Glutamatergic neuron (in vitro differentiated cells): Measurements from ENCODE around the gene STON2. TPM values are rescaled to one million over a fixed set of nuclear protein-coding genes. Genes with fewer than 3 reads are reported as not detected.

Source experiments
- DNase-seq: peaks from one replicate; pipeline ENCODE4 v3.0.0; 2022
- H3K27ac Mint-ChIP-seq: one replicate; pipeline ENCODE4 v1.8.0; 2020; ENCODE audit warnings: mild to moderate bottlenecking, mixed read lengths, inconsistent platforms; ENCODE audit not compliant: unreplicated experiment
- H3K27me3 Mint-ChIP-seq: one replicate; pipeline ENCODE4 v1.8.0; 2020; ENCODE audit warnings: mild to moderate bottlenecking, moderate library complexity, mixed read lengths, inconsistent platforms; ENCODE audit not compliant: unreplicated experiment
- H3K36me3 Mint-ChIP-seq: one replicate; pipeline ENCODE4 v1.8.0; 2020; ENCODE audit warnings: mild to moderate bottlenecking, mixed read lengths, inconsistent platforms; ENCODE audit not compliant: unreplicated experiment
- H3K4me1 Mint-ChIP-seq: one replicate; pipeline ENCODE4 v1.8.0; 2020; ENCODE audit warnings: mild to moderate bottlenecking, low read depth, mixed read lengths, inconsistent platforms; ENCODE audit not compliant: unreplicated experiment
- H3K4me3 Mint-ChIP-seq: one replicate; pipeline ENCODE4 v1.8.0; 2020; ENCODE audit warnings: mild to moderate bottlenecking, mixed read lengths, inconsistent platforms; ENCODE audit not compliant: unreplicated experiment
- H3K9me3 Mint-ChIP-seq: one replicate; pipeline ENCODE4 v1.8.0; 2020; ENCODE audit warnings: mild to moderate bottlenecking, moderate library complexity, mixed read lengths, inconsistent platforms; ENCODE audit not compliant: unreplicated experiment
- CTCF ChIP-seq: fragments of 200-600 bp; sonication (generic); IDR thresholded peaks from one replicate; pipeline ENCODE4 v1.5.0; 2021; ENCODE audit not compliant: partially characterized antibody, unreplicated experiment
- total RNA-seq: library from RNA; stranded (reverse); fragmentation: NEBNext Ultra II Directional; extraction: Animal tissue kit (Norgen Biotek cat#: 25700); gene quantifications from one replicate; pipeline ENCODE4 v1.2.1, GENCODE V29; 2021; ENCODE audit not compliant: unreplicated experiment

The STON2 gene
- total RNA-seq, 1 donor from 2014 or later = 278 TPM

- TF ChIP-seq CTCF = no peak
- Mint-ChIP-seq H3K4me3 (no peak overlapping the region), H3K27me3 (peaks cover 5% of the 10 kb centered on the region), H3K27ac (no peak overlapping the region), H3K36me3 (peaks cover 12% of the 10 kb centered on the region), H3K4me1 (peaks cover 3% of the 10 kb centered on the region), H3K9me3 (peaks cover 9% of the 10 kb centered on the region)
- DNase-seq = no peak
Observed at GRCh38 chr14:81336009-81336408, 64.1 kb downstream of the STON2 start.

GRCh38 chr14:81332725-81333124 lies 67.4 kb downstream of the STON2 start:
- H3K27me3 Mint-ChIP-seq = peaks cover 5% of the 10 kb centered on the region
- no peak for DNase-seq
- peaks cover 4% of the 10 kb centered on the region for H3K4me1 Mint-ChIP-seq
- peaks cover 12% of the 10 kb centered on the region for H3K36me3 Mint-ChIP-seq
- no peak overlapping the region for H3K27ac Mint-ChIP-seq
- TF ChIP-seq CTCF = no peak
- H3K4me3 Mint-ChIP-seq = no peak overlapping the region
- H3K9me3 Mint-ChIP-seq = peaks cover 16% of the 10 kb centered on the region

GRCh38 chr14:81331229-81332021 lies 68.7 kb downstream of the STON2 start:
- peaks cover 10% of the 10 kb centered on the region for H3K9me3 Mint-ChIP-seq
- DNase-seq = no peak
- H3K4me3 Mint-ChIP-seq = no peak overlapping the region
- no peak for TF ChIP-seq CTCF
- no peak overlapping the region for H3K27ac Mint-ChIP-seq
- peaks cover 4% of the 10 kb centered on the region for H3K27me3 Mint-ChIP-seq
- peaks cover 2% of the 10 kb centered on the region for H3K36me3 Mint-ChIP-seq
- H3K4me1 Mint-ChIP-seq = peaks cover 6% of the 10 kb centered on the region

GRCh38 chr14:81330619-81331122 lies 69.5 kb downstream of the STON2 start:
- Mint-ChIP-seq H3K36me3 (no peaks in the 10 kb centered on the region), H3K9me3 (peaks cover 9% of the 10 kb centered on the region), H3K4me1 (peaks cover 12% of the 10 kb centered on the region), H3K4me3 (no peak overlapping the region), H3K27ac (no peak overlapping the region), H3K27me3 (no peaks in the 10 kb centered on the region)
- no peak for DNase-seq
- no peak for TF ChIP-seq CTCF
